ENCODE measurements around the gene ANKRD27.
A peak's percentile ranks its signal among the peaks of the same experiment; 100 is the strongest.
"Not testable (repeated sequence)": the region's sequence is repeated elsewhere in the genome, so short reads cannot be mapped to it uniquely, and the experiment has no call there.

ANKRD27 gene

GRCh38 chr19:32652331-32652730 is 22.6 kb downstream of the ANKRD27 start:
- DNase-seq = not testable (repeated sequence)

GRCh38 chr19:32651729-32652140 is 23.2 kb downstream of the ANKRD27 start:
- DNase-seq = no peak

- DNase-seq = no peak
Observed at GRCh38 chr19:32650671-32651070, 24.3 kb downstream of the ANKRD27 start.

GRCh38 chr19:32649751-32650150 is 25.2 kb downstream of the ANKRD27 start:
- no peak for DNase-seq

- no peak for DNase-seq
Observed at GRCh38 chr19:32647361-32647760, 27.6 kb downstream of the ANKRD27 start.

- no peak for DNase-seq
Observed at GRCh38 chr19:32646556-32646955, 28.4 kb downstream of the ANKRD27 start.

- DNase-seq = no peak
Observed at GRCh38 chr19:32642771-32643170, 32.2 kb downstream of the ANKRD27 start.

GRCh38 chr19:32638625-32639024 is 36.4 kb downstream of the ANKRD27 start:
- DNase-seq = no peak

GRCh38 chr19:32637480-32637879 is 37.5 kb downstream of the ANKRD27 start:
- DNase-seq = no peak

GRCh38 chr19:32631381-32631780 is 43.6 kb downstream of the ANKRD27 start:
- no peak for DNase-seq

GRCh38 chr19:32630338-32630737 is 44.6 kb downstream of the ANKRD27 start:
- no peak for DNase-seq

GRCh38 chr19:32627714-32628270 is 47.2 kb downstream of the ANKRD27 start:
- no peak for DNase-seq

- no peak for DNase-seq
Observed at GRCh38 chr19:32626969-32627368, 48.0 kb downstream of the ANKRD27 start.

- DNase-seq = no peak
Observed at GRCh38 chr19:32624410-32624809, 50.6 kb downstream of the ANKRD27 start.

GRCh38 chr19:32622002-32622401 is 53.0 kb downstream of the ANKRD27 start:
- DNase-seq = no peak

GRCh38 chr19:32619051-32619685 is 55.8 kb downstream of the ANKRD27 start:
- DNase-seq = no peak

- no peak for DNase-seq
Observed at GRCh38 chr19:32615569-32615968, 59.4 kb downstream of the ANKRD27 start.

- no peak for DNase-seq
Observed at GRCh38 chr19:32614916-32615315, 60.1 kb downstream of the ANKRD27 start.

- no peak for DNase-seq
Observed at GRCh38 chr19:32613008-32613407, 62.0 kb downstream of the ANKRD27 start.

- DNase-seq = no peak
Observed at GRCh38 chr19:32611161-32611560, 63.8 kb downstream of the ANKRD27 start.

- no peak for DNase-seq
Observed at GRCh38 chr19:32607479-32607878, 67.5 kb downstream of the ANKRD27 start.

GRCh38 chr19:32606289-32606688 is 68.7 kb downstream of the ANKRD27 start:
- no peak for DNase-seq

- DNase-seq = no peak
Observed at GRCh38 chr19:32605544-32605943, 69.4 kb downstream of the ANKRD27 start.

GRCh38 chr19:32603961-32604360 is 71.0 kb downstream of the ANKRD27 start:
- no peak for DNase-seq

GRCh38 chr19:32599736-32600157 is 75.2 kb downstream of the ANKRD27 start:
- peak; percentile 51 for DNase-seq

Data from fibroblast of skin of back (primary cell).